Measurements from ENCODE around the gene PHF19. TPM values are rescaled to one million over a fixed set of nuclear protein-coding genes. Genes with fewer than 3 reads are reported as not detected.

Gene PHF19
- total RNA-seq, 3 donors from 2014 or later = 59.2 to 75.1 (median 64.8) TPM

DNA sequence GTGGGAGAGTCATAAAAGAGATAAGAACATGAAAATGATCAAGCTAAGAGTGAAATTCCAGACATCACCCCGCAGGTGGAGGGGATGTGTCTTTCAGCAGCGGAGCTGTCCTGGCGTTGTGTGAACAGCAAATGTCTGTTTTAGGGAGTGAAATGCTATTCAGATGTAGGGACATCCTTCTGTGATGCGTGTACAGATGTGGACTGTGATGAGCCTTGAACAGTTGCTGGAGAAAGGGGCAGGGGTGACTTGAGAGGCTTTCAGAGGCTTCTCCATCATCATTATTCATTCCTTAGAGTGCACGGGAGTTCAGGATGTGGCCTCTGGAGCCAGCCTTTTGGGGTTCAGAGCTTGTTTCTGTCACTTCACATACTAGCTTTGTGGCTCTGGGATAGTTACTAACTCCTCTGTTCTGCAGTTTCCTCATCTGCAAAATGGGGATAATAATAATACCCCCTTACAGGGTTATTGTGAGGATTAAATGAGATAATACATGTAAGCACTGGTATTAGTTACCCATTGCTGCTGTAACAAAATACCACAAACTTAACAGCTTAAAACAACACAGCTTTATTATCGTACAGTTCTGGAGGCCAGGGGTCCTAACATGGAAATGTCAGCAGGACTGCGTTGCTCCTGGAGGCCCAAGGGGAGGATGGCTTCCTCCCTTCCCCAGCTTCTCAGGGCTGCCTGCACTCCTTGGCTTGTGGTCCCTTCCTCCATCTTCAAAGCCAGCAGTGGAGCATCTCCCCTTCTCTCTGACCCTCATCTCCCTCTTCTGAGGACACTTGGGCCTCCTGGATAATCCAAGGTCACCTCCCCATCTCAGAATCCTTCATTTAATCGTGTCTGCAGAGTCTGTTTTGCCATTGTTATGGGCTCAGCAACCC is 40.2 kb upstream of the PHF19 start:
- peaks cover 76% of the 10 kb centered on the region for H3K36me3 Mint-ChIP-seq (ENCODE audit: insufficient read depth)
- H3K4me3 Mint-ChIP-seq = peak overlapping the region; percentile 61
- no peaks in the 10 kb centered on the region for H3K27me3 Mint-ChIP-seq (ENCODE audit: low read depth)
- H3K9me3 Mint-ChIP-seq = no peaks in the 10 kb centered on the region
- no peak for ATAC-seq
- DNase-seq = peak; percentile 14
- peaks cover 85% of the 10 kb centered on the region for H3K4me1 Mint-ChIP-seq (ENCODE audit: low read depth)

DNA sequence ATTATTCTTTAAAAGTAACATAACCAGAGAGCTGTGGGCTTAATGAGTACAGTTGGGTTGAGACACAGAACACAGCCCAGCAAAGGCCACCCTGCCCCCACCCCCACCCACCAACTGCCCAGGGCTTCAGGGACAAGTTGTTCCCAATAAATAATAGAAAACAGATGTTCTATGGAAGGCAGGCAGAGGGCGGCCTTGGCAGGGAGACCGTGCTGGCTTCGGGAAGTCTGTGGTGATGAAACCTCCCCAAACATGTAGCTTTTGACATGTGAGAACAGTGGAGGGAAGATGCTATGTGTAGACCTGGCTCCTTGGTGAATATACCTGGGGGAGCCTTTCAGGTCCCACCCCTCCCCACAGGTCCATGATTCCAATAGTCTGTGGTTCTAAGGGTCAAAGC is 39.6 kb upstream of the PHF19 start:
- Mint-ChIP-seq H3K27me3 (ENCODE audit: low read depth) (no peaks in the 10 kb centered on the region), H3K4me1 (ENCODE audit: low read depth) (peaks cover 85% of the 10 kb centered on the region), H3K36me3 (ENCODE audit: insufficient read depth) (peaks cover 74% of the 10 kb centered on the region), H3K4me3 (peak overlapping the region; percentile 61), H3K9me3 (no peaks in the 10 kb centered on the region)
- DNase-seq = peak; percentile 4
- ATAC-seq = no peak

DNA sequence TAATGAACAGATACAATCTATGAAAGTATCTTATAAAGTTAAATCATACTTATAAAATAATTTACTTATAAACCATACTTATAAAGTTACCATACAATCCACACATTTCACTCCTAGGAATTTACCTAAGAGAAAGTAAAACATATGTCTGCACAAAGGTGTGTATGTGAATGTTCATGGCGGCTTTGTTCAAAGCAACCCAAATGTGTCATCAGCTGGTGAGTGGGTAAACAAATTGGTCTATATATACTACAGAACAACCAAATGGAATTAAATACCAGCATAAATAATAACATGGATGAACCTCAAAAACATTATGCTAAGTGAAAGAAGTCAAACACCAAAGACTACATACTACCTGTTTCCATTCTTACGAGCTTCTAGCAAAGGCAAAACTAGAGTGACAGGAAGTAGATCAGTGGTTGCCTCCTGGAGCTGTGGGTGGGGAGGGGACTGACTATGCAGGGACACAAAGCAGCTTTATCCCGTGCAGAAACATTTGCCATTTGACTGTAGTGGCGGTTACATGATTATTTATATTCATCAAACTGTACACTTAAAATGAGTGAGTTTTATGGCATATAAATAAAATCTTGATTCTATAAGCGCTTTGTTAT is 39.0 kb upstream of the PHF19 start:
- peak overlapping the region; percentile 59 for H3K4me3 Mint-ChIP-seq
- ATAC-seq (peak; percentile 62 to 71), DNase-seq (peak; percentile 26)
- no peaks in the 10 kb centered on the region for H3K27me3 Mint-ChIP-seq (ENCODE audit: low read depth)
- H3K9me3 Mint-ChIP-seq = no peaks in the 10 kb centered on the region
- peaks cover 75% of the 10 kb centered on the region for H3K36me3 Mint-ChIP-seq (ENCODE audit: insufficient read depth)
- peaks cover 86% of the 10 kb centered on the region for H3K4me1 Mint-ChIP-seq (ENCODE audit: low read depth)

DNA sequence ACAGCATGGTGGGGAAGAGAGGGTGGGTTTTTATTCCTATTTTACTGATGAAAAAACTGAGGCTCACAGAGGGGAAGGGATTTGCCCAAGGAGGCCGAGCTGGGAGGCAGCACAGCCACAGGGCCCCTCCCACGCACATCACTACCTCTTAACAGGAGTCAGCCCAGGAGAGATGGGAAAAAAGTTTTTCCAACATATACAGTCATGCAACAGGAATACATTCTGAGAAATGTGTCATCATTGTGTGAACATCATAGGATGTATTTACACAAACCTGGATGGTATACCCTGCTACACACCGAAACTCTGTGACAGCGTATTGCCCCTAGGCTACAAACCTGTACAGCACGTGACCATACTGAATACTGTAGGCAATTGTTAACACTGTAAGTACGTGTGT is 38.0 kb upstream of the PHF19 start:
- H3K4me3 Mint-ChIP-seq = no peak overlapping the region
- peaks cover 87% of the 10 kb centered on the region for H3K4me1 Mint-ChIP-seq (ENCODE audit: low read depth)
- no peaks in the 10 kb centered on the region for H3K27me3 Mint-ChIP-seq (ENCODE audit: low read depth)
- ATAC-seq (no peak), DNase-seq (no peak)
- H3K36me3 Mint-ChIP-seq (ENCODE audit: insufficient read depth) = peaks cover 75% of the 10 kb centered on the region
- H3K9me3 Mint-ChIP-seq = no peaks in the 10 kb centered on the region

DNA sequence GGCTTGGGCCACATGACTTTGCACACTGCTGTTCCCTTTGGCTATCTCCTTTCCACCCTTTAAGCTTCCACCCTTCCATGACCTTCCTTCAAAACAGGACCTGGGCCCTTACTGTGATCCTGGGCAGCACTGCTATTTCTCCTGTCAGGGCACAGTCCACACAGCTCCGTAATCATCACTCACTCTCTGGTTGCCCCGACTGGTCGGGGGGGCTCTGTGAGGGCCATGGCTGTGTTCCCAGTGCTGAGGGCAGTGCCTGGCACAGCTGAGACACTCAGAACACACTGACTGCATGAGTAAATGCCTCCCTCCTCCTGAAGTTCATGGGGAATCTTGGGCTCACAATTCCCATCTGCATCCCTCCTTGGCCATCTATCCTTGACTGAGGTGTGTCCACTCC is 37.4 kb upstream of the PHF19 start:
- ATAC-seq = no peak
- Mint-ChIP-seq H3K9me3 (no peaks in the 10 kb centered on the region), H3K4me1 (ENCODE audit: low read depth) (peaks cover 87% of the 10 kb centered on the region), H3K4me3 (no peak overlapping the region), H3K27me3 (ENCODE audit: low read depth) (no peaks in the 10 kb centered on the region), H3K36me3 (ENCODE audit: insufficient read depth) (peaks cover 73% of the 10 kb centered on the region)
- no peak for DNase-seq

DNA sequence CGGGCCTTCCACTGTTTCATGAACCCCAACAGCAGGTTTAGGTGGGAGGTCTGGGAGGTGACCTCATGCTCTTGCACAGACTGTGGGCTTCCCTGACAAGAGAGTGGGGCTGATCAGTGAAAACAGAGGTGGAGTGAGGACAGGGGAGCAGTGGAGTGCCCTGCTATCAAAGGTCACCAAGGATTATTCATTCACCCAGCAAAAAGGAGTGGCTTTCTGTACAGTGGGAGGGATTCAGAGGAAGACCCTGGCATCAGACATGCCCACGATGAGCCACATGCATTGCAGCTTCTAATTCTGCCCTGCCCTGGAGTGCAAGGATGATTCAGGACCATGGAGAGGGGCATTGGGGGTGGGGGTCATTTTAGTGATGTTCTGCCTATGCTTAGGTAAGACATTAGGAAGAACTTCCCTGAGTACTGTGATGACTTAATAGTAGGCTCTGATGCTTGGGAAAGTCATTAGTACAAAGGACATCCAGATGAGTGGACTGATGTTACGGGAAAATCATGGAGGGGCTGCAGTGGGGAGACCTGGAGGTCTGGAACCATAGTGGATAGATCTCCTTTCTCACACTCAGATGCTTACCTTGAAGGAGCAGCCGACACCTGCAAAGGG is 36.8 kb upstream of the PHF19 start:
- DNase-seq = no peak
- peaks cover 87% of the 10 kb centered on the region for H3K4me1 Mint-ChIP-seq (ENCODE audit: low read depth)
- H3K36me3 Mint-ChIP-seq (ENCODE audit: insufficient read depth) = peaks cover 75% of the 10 kb centered on the region
- no peak for ATAC-seq
- H3K27me3 Mint-ChIP-seq (ENCODE audit: low read depth) = no peaks in the 10 kb centered on the region
- H3K9me3 Mint-ChIP-seq = no peaks in the 10 kb centered on the region
- H3K4me3 Mint-ChIP-seq = peak overlapping the region; percentile 17

DNA sequence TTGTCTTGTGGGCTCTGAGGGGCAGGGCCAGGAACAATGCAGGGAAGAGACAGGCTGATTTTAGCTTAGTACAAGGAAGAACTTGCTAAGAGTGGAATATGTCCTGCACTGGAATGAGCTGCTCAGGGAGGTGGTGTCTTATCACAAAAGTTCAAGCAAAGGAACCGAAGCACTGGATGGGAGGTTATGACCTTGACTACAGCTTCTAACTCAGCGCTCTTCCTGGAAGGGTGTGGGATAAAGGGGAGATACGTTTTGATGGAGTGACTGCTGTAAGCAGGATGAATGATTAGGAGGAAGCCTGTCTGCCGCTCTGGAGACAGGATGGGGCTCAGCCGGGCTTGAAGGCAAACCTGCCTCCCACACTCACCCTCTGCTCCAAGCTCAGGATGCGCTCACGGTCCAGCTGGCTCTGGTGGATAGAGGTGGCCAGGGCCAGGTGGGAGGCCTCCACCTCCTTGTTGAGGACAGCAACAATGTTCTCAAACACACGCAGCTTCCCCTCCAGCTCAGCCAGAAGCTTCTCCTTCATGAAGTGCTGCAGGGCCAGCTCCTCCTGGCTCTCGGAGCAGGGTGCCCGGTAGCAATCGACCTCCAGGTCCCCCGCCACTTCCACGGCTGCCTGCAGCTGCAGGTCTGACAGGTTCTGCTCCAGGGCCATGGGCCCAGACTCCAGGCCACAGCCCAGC is 36.1 kb upstream of the PHF19 start:
- H3K4me3 Mint-ChIP-seq = peak overlapping the region; percentile 17
- H3K4me1 Mint-ChIP-seq (ENCODE audit: low read depth) = peaks cover 85% of the 10 kb centered on the region
- no peaks in the 10 kb centered on the region for H3K9me3 Mint-ChIP-seq
- peaks cover 72% of the 10 kb centered on the region for H3K36me3 Mint-ChIP-seq (ENCODE audit: insufficient read depth)
- DNase-seq (no peak), ATAC-seq (no peak)
- no peaks in the 10 kb centered on the region for H3K27me3 Mint-ChIP-seq (ENCODE audit: low read depth)

DNA sequence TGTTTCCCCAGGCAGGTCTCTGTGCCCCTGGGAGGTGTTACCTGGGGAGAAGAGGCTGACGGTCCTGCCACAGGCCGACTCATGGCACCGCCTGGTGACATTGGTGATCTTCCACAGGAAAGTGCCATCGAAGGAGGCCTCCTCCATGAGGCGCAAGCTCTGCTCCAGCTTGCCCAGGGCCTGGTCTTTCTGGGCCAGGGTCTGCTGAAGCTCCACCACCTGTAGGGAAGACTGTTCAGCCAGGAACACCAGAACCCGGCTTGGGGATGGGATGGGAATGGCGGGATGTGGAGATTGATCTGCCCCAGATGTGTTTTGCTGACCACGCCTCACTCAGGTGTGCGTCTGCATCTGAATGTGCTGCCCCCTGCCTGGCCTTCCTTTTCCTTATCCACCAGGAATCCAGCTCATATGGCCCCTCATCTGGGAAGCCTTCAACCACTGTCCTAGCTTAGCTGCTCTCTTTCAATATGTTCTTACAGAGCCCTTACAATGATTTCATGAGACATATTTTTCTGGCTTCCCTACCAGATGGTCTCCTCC is 34.4 kb upstream of the PHF19 start:
- H3K4me1 Mint-ChIP-seq (ENCODE audit: low read depth) = peaks cover 86% of the 10 kb centered on the region
- H3K4me3 Mint-ChIP-seq = no peak overlapping the region
- H3K27me3 Mint-ChIP-seq (ENCODE audit: low read depth) = no peaks in the 10 kb centered on the region
- no peaks in the 10 kb centered on the region for H3K9me3 Mint-ChIP-seq
- DNase-seq = no peak
- ATAC-seq = no peak
- H3K36me3 Mint-ChIP-seq (ENCODE audit: insufficient read depth) = peaks cover 76% of the 10 kb centered on the region

DNA sequence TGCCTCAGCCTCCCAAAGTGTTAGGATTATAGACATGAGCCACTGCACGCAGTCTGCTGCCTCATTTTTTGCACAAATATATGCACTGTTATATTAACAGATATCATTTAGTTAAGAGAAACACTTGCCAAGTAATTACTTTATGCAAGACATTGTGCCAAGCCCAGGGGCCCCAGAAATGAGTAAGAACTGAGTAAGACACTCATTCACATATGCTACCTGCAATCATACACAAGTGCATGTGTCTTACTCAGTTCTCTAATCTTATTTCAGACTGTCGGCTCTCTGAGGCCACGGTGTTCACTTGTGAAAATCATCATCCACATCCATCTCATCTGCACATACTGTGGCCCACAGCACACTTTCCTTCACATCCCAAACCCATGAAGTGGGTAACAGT is 33.7 kb upstream of the PHF19 start:
- peak overlapping the region; percentile 35 for H3K4me3 Mint-ChIP-seq

DNA sequence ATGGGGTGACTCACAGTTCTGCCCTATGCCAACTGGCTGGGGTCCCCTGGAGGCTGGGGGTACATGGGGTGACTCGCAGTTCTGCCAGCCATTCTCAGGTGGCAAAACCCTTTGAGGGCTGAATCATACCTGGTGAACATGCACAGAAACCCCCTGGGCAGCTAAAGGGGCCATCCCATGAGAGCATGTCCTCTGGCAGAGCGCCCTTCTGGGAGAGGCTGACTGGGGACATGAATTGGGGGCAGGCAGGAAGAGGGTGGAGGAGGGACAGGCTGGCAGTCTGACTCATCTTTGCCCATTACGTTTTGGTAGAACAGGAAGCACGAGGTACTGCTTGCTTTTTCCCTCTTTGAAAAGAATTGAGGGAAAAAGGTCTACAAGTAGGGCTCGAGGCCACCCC is 32.9 kb upstream of the PHF19 start:
- Mint-ChIP-seq H3K4me3 (peak overlapping the region; percentile 48), H3K9me3 (no peaks in the 10 kb centered on the region), H3K36me3 (ENCODE audit: insufficient read depth) (peaks cover 79% of the 10 kb centered on the region), H3K4me1 (ENCODE audit: low read depth) (peaks cover 93% of the 10 kb centered on the region), H3K27me3 (ENCODE audit: low read depth) (no peaks in the 10 kb centered on the region)
- DNase-seq (peak; percentile 75), ATAC-seq (peak; percentile 56 to 66)

More for the DNA sequence above, 33.7 kb upstream of the PHF19 start:
- peak; percentile 66 to 77 for ATAC-seq
- Mint-ChIP-seq H3K4me1 (ENCODE audit: low read depth) (peaks cover 88% of the 10 kb centered on the region), H3K36me3 (ENCODE audit: insufficient read depth) (peaks cover 77% of the 10 kb centered on the region), H3K27me3 (ENCODE audit: low read depth) (no peaks in the 10 kb centered on the region), H3K9me3 (no peaks in the 10 kb centered on the region)
- DNase-seq = no peak

DNA sequence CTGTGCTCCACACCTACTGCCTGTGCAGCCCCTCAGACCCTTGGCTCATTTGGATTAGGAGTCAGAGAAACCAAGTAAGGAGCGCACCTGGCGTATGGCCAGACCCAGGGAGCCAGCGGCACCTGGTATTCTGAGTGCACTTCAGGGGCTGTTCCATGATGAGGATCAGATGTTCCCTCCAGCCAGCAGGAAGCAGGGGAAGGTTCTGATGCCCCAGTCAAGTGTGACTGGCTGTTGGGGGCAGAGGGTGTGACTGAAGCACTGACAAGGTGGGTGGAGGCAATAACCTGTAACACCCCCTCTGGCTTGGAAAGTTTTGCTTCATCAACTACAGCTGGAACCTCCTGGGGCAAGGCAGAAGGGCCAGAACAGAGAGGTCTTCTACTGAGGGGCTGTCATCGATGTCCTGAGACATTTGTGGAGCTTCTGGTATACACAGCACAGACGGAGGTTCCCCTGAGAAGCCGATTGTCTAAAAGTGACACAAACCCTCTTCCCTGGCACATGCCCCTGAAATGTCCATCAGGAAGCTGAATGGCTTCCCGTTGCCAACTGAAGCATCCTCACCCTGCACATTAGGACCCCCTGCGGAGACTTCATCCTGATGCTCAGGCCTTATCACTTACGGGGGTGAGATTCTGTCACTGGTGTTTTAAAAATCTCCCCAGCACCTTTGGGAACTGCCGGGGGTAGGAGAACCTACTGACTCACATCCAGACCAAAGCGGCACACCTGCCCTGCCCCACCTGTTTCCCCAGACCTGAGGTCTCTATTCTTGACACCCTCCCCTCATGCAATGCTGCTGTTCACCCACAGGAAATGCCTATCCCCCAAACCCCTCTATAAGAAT is 28.6 kb upstream of the PHF19 start:
- peaks cover 91% of the 10 kb centered on the region for H3K4me1 Mint-ChIP-seq (ENCODE audit: low read depth)
- peak; percentile 7 to 32 for ATAC-seq
- H3K27me3 Mint-ChIP-seq (ENCODE audit: low read depth) = no peaks in the 10 kb centered on the region
- peak overlapping the region; percentile 62 for H3K4me3 Mint-ChIP-seq
- H3K36me3 Mint-ChIP-seq (ENCODE audit: insufficient read depth) = peaks cover 71% of the 10 kb centered on the region
- no peak for DNase-seq
- H3K9me3 Mint-ChIP-seq = no peaks in the 10 kb centered on the region

DNA sequence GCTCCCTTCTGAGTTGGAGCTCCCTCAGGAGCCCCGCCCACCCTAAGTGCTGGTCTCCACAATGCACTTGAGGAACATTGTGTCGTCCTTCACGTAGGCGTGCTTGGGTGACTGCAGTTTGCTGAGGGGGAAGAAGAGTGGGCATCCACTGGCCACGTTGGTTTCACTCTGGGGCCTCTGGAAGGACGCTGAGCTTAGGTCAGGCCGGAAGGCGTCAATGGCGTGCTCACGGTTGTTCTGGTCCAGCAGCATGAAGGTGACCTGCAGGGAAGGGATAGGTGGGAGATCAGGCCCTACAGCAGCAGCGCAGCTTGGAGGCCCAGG is 28.0 kb upstream of the PHF19 start:
- DNase-seq (no peak), ATAC-seq (no peak)
- peaks cover 90% of the 10 kb centered on the region for H3K4me1 Mint-ChIP-seq (ENCODE audit: low read depth)

More for the DNA sequence above, 28.0 kb upstream of the PHF19 start:
- no peaks in the 10 kb centered on the region for H3K9me3 Mint-ChIP-seq
- H3K4me3 Mint-ChIP-seq = peak overlapping the region; percentile 7
- H3K27me3 Mint-ChIP-seq (ENCODE audit: low read depth) = no peaks in the 10 kb centered on the region
- peaks cover 67% of the 10 kb centered on the region for H3K36me3 Mint-ChIP-seq (ENCODE audit: insufficient read depth)

Measured in activated T-cell treated with anti-CD3 and anti-CD28 coated beads, Interleukin-2, amount 50 U/mL, for 4 hours (primary cell).